Measurements from ENCODE around the gene GNAO1.

DNA sequence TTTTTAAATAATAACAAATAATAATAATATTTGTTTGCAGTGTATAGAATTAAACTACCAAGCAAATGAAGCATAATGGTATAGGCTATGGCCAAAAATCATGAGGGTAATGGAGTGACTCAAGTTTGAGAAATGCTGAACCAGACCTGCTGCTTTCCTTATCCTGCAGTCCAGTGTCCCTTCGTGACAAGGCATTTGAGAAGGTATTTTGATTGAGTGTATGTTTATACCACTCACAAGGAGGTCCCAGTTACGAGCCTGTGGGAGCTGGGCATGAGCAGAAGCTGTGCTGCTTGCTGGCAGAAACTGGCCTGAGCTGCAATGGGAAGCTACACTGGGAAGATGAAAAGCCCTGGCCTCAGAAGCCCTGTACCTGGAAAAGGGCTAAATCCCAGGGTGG is 50.3 kb downstream of the GNAO1 start:
- TF ChIP-seq, protein P1, sequence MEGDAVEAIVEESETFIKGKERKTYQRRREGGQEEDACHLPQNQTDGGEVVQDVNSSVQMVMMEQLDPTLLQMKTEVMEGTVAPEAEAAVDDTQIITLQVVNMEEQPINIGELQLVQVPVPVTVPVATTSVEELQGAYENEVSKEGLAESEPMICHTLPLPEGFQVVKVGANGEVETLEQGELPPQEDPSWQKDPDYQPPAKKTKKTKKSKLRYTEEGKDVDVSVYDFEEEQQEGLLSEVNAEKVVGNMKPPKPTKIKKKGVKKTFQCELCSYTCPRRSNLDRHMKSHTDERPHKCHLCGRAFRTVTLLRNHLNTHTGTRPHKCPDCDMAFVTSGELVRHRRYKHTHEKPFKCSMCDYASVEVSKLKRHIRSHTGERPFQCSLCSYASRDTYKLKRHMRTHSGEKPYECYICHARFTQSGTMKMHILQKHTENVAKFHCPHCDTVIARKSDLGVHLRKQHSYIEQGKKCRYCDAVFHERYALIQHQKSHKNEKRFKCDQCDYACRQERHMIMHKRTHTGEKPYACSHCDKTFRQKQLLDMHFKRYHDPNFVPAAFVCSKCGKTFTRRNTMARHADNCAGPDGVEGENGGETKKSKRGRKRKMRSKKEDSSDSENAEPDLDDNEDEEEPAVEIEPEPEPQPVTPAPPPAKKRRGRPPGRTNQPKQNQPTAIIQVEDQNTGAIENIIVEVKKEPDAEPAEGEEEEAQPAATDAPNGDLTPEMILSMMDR (IDR thresholded peaks at IDR 0.05), result no peak
- TF ChIP-seq EZH2 (IDR thresholded peaks at IDR 0.05), result no peak

Data from neural progenitor cell (in vitro differentiated cells).